SK-N-SH treated with all-trans-retinoic acid at 6 μM for 48 hours (cell line): ENCODE measurements around the gene PRDX6.

Experiments
- GLIS3 ChIP-seq: fragments of 250-450 bp; sonication (Bioruptor Pico); IDR thresholded peaks from 2 replicates; pipeline ENCODE4 v1.5.0; 2020; ENCODE audit warnings: mild to moderate bottlenecking, moderate library complexity
- ISL1 ChIP-seq: fragments of 250-450 bp; sonication (Bioruptor Pico); IDR thresholded peaks from 2 replicates; pipeline ENCODE4 v2.1.2; 2022; ENCODE audit warnings: mild to moderate bottlenecking, moderate library complexity
- OSR1 ChIP-seq: fragments of 250-450 bp; sonication (Bioruptor Pico); IDR thresholded peaks from 2 replicates; pipeline ENCODE4 v1.8.0; 2022; ENCODE audit warnings: moderate library complexity, mild to moderate bottlenecking, inconsistent platforms
- TSHZ2 ChIP-seq: fragments of 250-450 bp; sonication (Bioruptor Pico); IDR thresholded peaks from 2 replicates; pipeline ENCODE4 v1.5.0; 2020; ENCODE audit warnings: mild to moderate bottlenecking, moderate library complexity
- ZC3H10 ChIP-seq: fragments of 250-450 bp; sonication (Bioruptor Pico); IDR thresholded peaks from 2 replicates; pipeline ENCODE4 v1.5.1; 2021; ENCODE audit warnings: mild to moderate bottlenecking, moderate library complexity
- ZFP30 ChIP-seq: fragments of 450-650 bp; formaldehyde crosslinking; IDR thresholded peaks from 2 replicates; pipeline ENCODE4 v1.5.0; 2022; ENCODE audit warnings: mild to moderate bottlenecking, moderate library complexity
- TF ChIP-seq, protein P1 (sequence below): fragments of 250-450 bp; sonication (Bioruptor Pico); IDR thresholded peaks from 2 replicates; pipeline ENCODE4 v1.5.1; 2020; ENCODE audit warnings: low read depth, mild to moderate bottlenecking, moderate library complexity

DNA sequence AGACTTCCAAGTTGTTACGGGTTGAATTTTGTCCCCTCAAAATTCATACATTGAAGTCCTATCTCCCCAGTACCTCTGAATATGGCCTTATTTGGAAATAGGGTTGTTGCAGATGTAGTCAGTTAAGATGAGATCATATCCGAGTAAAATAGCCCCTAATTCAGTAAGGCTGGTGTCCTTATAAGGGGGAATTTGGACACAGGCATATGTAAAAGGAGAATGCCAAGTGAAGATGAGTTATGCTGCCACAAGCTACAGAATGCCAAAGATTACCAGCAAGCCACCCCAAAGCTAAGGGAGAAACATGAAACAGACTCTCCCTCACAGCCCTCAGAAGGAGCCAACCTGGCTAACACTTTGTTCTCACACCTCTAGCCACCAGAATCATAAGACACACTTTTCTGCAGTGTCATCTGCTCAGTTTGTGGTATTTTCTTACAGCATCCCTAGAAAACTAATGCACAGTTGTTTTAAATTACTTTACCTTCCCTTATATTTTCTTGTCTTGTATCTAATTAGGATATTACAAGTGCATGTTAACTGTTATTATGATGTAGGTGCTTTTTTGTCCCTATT, 43.3 kb upstream of the PRDX6 start:
- TF ChIP-seq, protein P1, sequence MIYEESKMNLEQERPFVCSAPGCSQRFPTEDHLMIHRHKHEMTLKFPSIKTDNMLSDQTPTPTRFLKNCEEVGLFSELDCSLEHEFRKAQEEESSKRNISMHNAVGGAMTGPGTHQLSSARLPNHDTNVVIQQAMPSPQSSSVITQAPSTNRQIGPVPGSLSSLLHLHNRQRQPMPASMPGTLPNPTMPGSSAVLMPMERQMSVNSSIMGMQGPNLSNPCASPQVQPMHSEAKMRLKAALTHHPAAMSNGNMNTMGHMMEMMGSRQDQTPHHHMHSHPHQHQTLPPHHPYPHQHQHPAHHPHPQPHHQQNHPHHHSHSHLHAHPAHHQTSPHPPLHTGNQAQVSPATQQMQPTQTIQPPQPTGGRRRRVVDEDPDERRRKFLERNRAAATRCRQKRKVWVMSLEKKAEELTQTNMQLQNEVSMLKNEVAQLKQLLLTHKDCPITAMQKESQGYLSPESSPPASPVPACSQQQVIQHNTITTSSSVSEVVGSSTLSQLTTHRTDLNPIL (CRISPR knock-in tag), result no peak
- TF ChIP-seq ZFP30 (no peak), GLIS3 (CRISPR knock-in tag) (no peak), ISL1 (CRISPR knock-in tag) (no peak), ZC3H10 (no peak), TSHZ2 (CRISPR knock-in tag) (no peak), OSR1 (CRISPR knock-in tag) (no peak)
